ENCODE results near the gene CTNNA2.

CTNNA2 gene

DNA sequence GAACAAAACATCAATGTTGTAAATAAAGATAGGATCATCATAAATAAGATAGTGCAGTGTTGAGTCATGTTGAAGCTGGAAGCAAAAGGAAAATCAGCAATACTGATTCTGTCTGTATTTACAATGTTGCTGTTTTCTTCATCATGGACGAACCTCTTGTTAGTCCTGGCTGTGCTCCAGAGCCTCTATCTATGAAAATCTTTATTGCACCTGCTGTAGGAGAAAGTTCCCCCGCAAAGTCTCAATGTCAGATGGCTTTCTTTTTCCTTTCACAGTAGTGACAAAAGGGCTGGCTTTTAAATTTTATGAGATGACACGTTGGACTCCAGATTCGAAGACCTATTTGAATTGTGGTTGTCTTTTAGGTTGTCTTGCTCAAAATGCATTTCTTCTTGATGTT, 890.2 kb downstream of the CTNNA2 start:
- no peak for DNase-seq (ENCODE audit: low read depth)

DNA sequence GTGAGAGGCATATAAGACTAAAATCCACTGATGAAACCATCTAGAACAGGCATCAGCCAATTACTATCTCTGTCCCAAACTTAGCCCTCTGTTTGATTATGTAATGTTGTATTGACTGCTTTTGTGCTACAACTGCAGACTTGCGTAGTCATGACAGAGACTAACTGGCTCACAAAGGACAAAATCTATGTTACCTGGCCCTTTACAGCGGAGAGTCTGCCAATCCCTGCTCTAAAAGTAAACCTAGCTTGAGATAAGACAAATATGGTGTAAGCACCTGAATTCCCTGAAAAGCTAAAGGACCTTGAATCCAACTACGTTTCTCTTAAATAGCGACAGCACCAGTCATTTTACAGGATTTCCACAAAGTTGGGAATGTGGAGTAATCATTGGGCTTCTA, 894.5 kb downstream of the CTNNA2 start:
- no peak for DNase-seq (ENCODE audit: low read depth)

DNA sequence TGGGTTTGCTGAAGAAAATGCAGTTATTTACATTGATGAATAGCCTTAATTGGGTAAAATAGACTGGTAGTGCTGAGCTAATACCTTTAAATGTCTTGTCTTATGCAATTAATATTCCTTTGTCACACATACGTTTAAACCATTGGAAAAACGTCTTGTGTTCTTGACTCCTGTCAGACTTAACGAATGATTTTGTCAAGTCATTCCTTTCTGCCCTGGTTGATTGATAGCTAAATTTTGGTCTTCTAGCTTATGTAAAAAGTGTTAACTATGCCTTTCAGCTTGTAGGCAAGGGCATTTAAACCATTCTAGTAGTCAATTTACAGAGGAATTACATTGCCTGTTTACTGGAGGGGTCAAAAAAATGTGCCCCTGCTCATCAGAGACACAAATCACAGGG, 897.5 kb downstream of the CTNNA2 start:
- DNase-seq (ENCODE audit: low read depth), result no peak

DNA sequence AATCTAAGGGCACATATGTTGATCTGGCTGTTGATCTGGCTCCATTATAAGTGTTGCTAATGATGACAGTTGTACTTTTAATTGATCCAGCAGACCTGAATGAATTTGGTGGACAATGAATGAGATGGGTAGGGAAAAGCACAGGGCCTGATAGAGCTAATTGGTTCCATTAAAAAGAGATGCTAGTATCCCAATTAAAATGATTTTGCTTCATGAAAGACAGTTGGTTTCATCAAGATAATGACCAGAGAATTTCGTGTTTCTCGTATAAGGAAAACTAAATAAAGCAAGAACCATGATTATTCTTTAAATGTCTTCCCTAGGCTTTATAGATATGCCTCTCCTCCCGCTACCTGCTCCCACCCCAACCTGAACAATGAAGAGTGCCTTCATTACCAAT, 900.3 kb downstream of the CTNNA2 start:
- no peak for DNase-seq (ENCODE audit: low read depth)

DNA sequence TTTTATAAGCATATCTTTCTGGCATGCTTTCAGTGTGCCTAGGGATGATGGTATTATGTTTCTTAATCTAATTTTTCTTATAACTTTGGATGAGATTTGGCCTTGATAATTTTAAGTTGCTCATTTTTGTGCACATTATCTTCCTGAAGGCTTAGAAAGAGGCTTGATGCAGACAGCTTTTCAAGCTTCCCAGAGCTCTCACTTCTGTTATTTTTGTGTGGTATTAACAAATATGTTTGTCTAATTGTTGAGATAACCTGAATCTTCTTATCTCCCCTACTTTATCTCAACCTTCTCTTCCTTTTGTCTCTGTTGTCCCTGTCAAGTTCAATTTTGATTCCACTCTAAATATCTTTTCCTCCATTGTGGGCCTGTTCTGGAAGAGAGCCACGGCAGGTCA, 904.9 kb downstream of the CTNNA2 start:
- DNase-seq (ENCODE audit: low read depth), result no peak

DNA sequence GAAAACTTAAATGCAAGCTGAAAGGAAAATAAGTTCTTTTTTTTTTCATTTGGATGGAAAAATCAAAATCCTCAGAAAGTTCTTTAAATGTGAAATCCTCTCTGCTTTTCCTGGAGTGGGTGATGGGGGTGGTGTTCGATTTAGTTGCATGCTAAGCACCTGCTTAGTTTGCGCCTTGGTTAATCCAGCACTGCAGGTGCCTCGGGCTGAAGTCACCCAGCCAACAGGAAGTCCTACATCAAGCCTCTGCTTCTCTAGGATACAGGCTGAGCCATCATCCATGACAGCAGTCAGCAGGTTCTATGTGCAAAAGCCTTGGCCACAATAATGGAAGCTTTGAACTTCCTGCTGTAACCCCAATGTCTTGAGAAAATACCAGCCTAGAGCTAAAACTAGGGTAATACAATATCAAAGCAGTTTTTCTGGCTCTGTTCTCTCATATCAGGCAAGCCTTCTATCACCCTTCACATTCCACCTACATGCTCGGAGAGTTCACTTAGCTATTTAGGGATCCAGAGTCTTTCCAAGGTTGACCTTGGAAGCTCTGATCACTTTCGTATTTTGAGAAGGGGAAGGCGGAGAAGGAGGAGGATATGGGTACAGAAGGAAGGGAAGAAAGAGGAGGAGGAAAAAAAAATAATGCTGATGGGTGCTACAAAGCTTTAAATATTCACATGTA, 907.8 kb downstream of the CTNNA2 start:
- no peak for DNase-seq (ENCODE audit: low read depth)

GRCh38 chr2:80429251-80429650, 916.4 kb downstream of the CTNNA2 start:
- DNase-seq (ENCODE audit: low read depth), result no peak

GRCh38 chr2:80437959-80438358, 925.1 kb downstream of the CTNNA2 start:
- no peak for DNase-seq (ENCODE audit: low read depth)

DNA sequence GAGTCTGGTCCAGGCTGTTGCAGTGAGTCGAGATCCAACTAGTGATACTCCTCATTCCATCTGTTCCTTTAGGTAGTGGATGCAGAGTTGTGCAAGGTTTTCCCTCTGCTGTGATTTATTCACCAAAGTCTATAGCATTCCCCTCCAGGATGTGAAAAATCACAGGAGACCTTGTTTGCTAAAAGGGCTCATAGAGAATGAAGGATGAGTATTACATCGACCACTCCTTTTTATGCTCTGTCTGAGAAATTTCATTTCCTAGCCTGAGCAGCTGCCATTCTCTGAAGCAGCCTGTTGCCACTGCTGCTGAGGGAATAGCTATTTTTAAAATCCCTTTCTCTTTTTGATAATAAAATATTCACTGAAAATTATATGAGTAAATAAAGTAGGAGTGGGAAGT, 925.8 kb downstream of the CTNNA2 start:
- no peak for DNase-seq (ENCODE audit: low read depth)

DNA sequence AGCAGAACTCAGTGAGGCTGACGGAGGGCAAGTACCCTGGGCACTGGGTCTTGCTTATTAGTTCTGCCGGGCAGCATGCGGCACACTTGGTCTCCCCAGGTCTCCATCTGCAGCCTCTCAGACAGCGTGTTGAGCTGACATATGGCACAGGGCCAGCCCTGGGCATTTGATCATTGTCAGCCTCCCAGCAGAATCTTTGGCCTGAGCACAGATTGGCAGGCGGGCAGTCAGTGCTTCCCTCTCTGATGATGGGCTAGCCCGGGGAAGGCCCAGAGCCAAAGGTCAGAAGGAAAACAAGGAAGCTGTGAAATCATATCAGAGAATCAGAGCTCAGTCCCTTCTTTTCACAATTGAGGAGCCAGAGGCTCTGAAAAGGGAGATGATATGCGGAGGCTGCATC, 941.8 kb downstream of the CTNNA2 start:
- no peak for DNase-seq (ENCODE audit: low read depth)

- no peak for DNase-seq (ENCODE audit: low read depth)
Observed at GRCh38 chr2:80459028-80459427, 946.2 kb downstream of the CTNNA2 start.

GRCh38 chr2:80461505-80462197, 948.8 kb downstream of the CTNNA2 start:
- DNase-seq (ENCODE audit: low read depth), result no peak

- no peak for DNase-seq (ENCODE audit: low read depth)
Observed at GRCh38 chr2:80462654-80463053, 949.8 kb downstream of the CTNNA2 start.

DNA sequence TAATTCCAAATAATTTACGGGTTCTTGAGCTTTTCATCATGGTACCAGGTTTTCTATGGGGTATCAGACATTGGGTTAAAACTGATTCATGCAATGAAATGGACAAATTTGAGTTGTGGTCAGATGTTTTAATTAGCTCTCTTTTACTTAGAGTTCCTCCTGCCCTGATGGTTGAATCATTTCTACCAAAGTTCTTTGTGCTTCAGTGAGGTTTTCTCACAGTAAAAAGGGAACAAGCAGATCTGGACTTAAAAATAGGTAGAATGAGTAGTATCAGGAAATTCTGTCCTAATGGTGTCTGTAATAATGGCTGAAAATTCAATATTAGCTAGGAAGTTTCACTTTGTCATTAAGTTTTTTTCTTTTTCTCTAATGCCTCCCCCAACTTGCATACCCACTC, 951.4 kb downstream of the CTNNA2 start:
- no peak for DNase-seq (ENCODE audit: low read depth)

GRCh38 chr2:80467262-80467811, 954.5 kb downstream of the CTNNA2 start:
- no peak for DNase-seq (ENCODE audit: low read depth)

DNA sequence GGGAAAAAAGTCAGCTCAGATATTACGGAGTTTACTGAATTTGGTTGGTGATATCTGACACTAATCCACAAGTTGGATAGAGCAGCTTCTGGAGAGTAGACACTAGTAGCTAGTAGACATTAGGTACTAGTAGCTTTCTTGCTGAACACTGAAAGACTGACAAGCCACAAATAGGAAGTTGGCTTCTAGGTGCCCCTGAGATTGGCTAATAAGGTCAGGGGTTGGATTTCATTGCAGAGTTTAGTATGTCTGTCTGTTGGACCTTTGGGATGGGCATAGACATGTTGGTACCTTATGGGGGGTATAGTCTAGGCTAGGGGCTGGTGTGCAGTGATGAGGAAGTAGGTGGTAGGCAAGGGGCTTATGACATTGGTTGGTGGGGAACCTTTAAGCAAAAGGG, 956.6 kb downstream of the CTNNA2 start:
- no peak for DNase-seq (ENCODE audit: low read depth)

GRCh38 chr2:80473069-80473468, 960.2 kb downstream of the CTNNA2 start:
- no peak for DNase-seq (ENCODE audit: low read depth)

- DNase-seq (ENCODE audit: low read depth), result no peak
Observed at GRCh38 chr2:80473796-80474195, 960.9 kb downstream of the CTNNA2 start.

GRCh38 chr2:80475970-80476369, 963.1 kb downstream of the CTNNA2 start:
- no peak for DNase-seq (ENCODE audit: low read depth)

GRCh38 chr2:80476535-80477117, 963.8 kb downstream of the CTNNA2 start:
- DNase-seq (ENCODE audit: low read depth), result no peak

GRCh38 chr2:80482276-80482675, 969.4 kb downstream of the CTNNA2 start:
- DNase-seq (ENCODE audit: low read depth), result no peak

GRCh38 chr2:80489717-80490116, 976.9 kb downstream of the CTNNA2 start:
- no peak for DNase-seq (ENCODE audit: low read depth)

DNA sequence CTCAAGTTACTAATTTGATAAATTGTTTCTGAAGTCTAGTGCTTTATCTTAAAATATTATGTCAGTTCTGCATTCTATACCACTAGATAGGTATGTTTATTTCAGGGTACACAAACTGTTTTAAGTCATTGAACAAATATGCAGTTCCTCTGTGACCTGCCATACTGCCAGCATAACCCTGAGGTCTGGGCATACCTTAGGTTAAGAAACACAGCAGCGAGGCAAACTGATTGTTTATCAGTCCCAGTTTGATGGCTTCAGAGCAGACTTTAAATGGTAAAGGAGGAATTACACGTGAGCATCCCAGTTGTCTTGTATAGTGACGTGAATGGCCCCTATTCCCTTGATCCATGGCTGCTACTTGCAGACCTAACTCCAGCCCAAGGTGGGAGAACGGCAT, 978.1 kb downstream of the CTNNA2 start:
- DNase-seq (ENCODE audit: low read depth), result no peak

Measured in T-helper 22 cell (primary cell).